GM19468 (cell line): ENCODE measurements around the gene ZNF644.
"Not testable (repeated sequence)": the region's sequence is repeated elsewhere in the genome, so short reads cannot be mapped to it uniquely, and the experiment has no call there.

Experiments used
- ATAC-seq: cut with Tn5 transposase; IDR thresholded peaks from one replicate; pipeline ENCODE4 v1.9.1; 2021; ENCODE audit warnings: mild to moderate bottlenecking, moderate library complexity, moderate number of reproducible peaks; ENCODE audit not compliant: unreplicated experiment; ENCODE audit errors: extremely low read depth

The ZNF644 gene

GRCh38 chr1:91021686-91022517, at the start of gene ZNF644:
Gene ZNF644 (minus strand): TSS chr1:91022035. CDS start chr1:90982353, 39,682 bp downstream.
- peak; percentile 73 for ATAC-seq

DNA sequence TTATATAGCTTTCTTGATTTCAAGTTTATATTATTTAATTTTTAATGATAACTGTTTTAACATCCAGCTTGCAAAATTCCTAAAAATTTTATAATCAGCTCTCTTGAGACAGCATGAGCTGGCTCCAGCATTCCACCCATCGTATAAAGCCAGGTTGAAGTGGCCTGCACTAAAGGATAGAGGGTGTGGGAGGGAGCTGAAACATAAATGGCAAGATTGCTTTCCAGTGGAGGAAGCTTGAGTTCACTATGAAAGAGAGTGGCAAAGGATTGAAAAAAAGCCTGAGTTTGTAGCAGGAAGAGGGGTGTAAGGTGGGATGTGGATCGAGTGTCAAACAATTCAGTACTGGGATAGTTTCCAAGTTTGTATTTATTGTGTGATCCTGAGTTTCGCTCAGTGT, 48.5 kb upstream of the ZNF644 start:
- no peak for ATAC-seq

DNA sequence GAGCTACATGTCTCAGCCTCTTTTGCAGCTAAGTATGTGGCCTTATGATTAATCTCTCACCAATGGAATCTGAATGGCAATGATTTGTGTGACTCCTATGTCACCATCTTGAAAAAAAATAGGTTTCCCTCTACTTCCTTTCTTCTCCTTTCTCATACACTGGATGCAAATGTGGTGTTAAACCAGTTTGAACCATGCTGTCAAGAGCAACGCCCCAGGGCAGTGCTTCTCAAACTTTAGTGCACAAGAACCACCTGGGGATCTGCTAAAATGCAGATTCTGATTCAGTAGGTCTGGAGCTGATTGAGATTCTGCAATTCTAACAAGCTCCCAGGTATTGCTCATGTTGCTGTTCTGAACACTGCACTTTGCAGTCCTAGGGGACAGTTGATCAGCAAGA, 44.7 kb upstream of the ZNF644 start:
- no peak for ATAC-seq

GRCh38 chr1:91065337-91065736, 43.5 kb upstream of the ZNF644 start:
- no peak for ATAC-seq

- ATAC-seq = not testable (repeated sequence)
These were observed 41.6 kb upstream of the ZNF644 start for GRCh38 chr1:91063403-91063802.

GRCh38 chr1:91059157-91059556, 37.3 kb upstream of the ZNF644 start:
- no peak for ATAC-seq

- ATAC-seq = no peak
These were observed 35.9 kb upstream of the ZNF644 start for GRCh38 chr1:91057784-91058183.

- peak; percentile 84 for ATAC-seq
These were observed 33.1 kb upstream of the ZNF644 start for GRCh38 chr1:91054780-91055481.

DNA sequence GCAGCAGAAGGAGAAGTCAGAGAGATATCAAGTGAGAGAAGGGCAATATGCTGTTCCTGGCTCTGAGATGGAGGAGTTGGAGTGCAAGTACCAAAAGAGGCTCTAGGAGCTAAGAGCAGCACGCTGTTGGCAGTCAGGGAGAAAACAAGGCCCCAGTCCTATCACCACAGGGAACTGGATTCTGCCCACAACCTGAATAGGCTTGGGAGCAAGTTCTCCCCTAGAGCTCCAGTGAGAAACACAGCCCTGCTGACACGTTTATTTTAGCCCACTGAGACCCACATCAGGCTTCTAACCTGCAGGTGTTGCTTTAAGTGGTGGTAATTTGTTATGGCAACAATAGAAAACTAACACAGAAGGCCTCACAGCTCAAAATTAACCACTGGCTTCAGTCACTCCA, 31.8 kb upstream of the ZNF644 start:
- ATAC-seq = no peak

GRCh38 chr1:91049551-91049950, 27.7 kb upstream of the ZNF644 start:
- not testable (repeated sequence) for ATAC-seq

DNA sequence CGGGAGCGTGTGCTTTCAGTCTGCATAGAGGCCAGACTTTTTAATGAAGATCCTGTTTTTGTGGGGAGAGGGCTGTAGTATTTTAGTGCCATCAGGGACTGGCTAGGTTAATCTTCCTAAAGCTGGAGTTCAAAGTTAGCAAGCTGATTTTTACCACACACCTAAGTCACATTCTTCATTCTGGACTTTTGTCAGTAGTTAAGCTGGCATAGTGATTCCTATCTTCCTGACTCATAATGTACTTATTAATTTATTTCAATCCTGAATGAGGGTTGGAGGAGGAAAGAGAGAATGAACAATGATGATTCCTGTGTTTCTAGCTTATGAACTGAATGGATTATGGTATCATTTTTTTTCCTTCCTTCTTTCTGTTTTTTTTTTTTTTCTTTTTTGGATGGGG, 24.9 kb upstream of the ZNF644 start:
- no peak for ATAC-seq

GRCh38 chr1:91045284-91045683, 23.4 kb upstream of the ZNF644 start:
- no peak for ATAC-seq

DNA sequence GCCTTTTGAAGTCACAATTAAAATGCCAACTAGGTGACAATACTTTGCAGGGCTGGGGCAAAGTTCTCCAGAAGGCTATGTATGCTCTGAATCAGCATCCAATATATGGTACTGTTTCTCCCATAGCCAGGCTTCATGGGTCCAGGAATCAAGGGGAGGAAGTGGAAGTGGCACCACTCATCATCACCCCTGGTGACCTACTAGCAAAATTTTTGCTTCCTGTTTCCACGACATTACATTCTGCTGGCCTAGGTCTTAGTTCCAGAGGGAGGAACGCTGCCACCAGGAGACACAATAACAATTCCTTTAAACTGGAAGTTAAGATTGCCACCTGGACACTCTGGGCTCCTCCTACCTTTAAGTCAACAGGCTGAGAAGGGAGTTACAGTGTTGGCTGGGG, 22.9 kb upstream of the ZNF644 start:
- ATAC-seq = not testable (repeated sequence)

GRCh38 chr1:91042372-91042771, 20.5 kb upstream of the ZNF644 start:
- ATAC-seq = not testable (repeated sequence)

DNA sequence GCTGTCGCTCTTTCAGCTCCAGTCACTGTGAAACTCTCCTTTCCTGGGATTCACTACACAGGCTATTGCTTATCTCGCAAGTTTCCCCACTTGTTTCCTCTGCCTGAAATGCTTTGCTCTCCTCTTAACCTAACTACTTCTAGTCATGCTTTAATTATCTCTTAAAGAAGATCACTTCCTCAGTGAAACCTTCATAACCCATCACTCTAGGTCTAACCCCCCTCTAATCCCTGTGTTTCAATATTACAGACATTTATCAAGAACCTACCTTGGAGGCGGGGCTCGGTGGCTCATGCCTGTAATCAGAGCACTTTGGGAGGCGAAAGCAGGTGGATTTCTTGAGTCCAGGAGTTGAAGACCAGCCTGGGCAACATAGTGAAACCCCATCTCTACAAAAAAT, 16.7 kb upstream of the ZNF644 start:
- no peak for ATAC-seq

- no peak for ATAC-seq
These were observed 15.3 kb upstream of the ZNF644 start for GRCh38 chr1:91036894-91037829.

- ATAC-seq = no peak
These were observed 10.5 kb upstream of the ZNF644 start for GRCh38 chr1:91032349-91032748.

- ATAC-seq = no peak
These were observed 9.2 kb upstream of the ZNF644 start for GRCh38 chr1:91031081-91031480.

- ATAC-seq = no peak
These were observed 4.9 kb upstream of the ZNF644 start for GRCh38 chr1:91026777-91027176.

DNA sequence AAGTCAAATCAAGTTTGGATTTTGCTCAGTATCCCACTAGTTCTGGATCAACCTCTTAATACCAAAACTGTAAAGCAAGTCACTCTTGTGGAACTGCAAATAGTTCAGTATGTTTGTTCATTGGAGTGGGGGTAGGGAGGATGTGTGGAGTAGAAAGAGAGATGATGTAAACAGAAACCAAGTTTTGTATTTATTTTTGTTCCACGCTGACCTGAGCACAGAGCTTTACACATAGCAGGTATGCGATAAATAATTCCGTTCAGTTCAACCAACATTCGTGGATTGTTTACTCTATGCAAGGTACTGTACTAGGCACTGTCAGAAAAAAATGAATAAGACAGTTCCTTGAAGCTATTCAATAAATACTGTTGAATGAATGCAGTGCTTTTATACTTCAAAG, 4.5 kb upstream of the ZNF644 start:
- no peak for ATAC-seq
